Adrenal gland (tissue), 5 donors: ENCODE data around the gene RBM26.

Experiments used
- CTCF ChIP-seq, 6 experiments: fragments of 450-650 bp in 4 of 6; fragments of 200-600 bp in 2 of 6; sonication (generic) in 1 of 6; IDR thresholded peaks; 1 replicate in 5 of 6; 2 replicates in 1 of 6; pipeline versions ENCODE4 v1.5.1 to v1.8.0; 2016 to 2021; ENCODE audit warnings: antibody characterized with exemption in 6 of 6, mild to moderate bottlenecking in 2 of 6, moderate library complexity in 1 of 6
- POLR2A ChIP-seq, 2 donors: fragments of 450-650 bp; IDR thresholded peaks; one replicate each; pipeline ENCODE4 v1.6.1; 2017; ENCODE audit warnings: antibody characterized with exemption in 2 of 2, mild to moderate bottlenecking in 2 of 2, moderate library complexity in 1 of 2
- donor health status: DM: no; HTN: no; CAD: no.

- TF ChIP-seq POLR2A (IDR thresholded peaks at IDR 0.05) (no peak), CTCF (IDR thresholded peaks at IDR 0.05) (no peak)
Observed at GRCh38 chr13:79407349-79407979, 1.4 kb upstream of the RBM26 start.
